ENCODE results near the gene PPP2R2C. TPM values are rescaled to one million over a fixed set of nuclear protein-coding genes. Genes with fewer than 3 reads are reported as not detected.

PPP2R2C gene
- total and polyA plus RNA-seq, 10 of the 15 experiments (the other 5 are each of a cell fraction or from before 2014, with no cell fraction given), result 0.13 to 0.15 TPM; not detected in 8

GRCh38 chr4:6362896-6363295, 109.5 kb downstream of the PPP2R2C start:
- Histone ChIP-seq H3K27me3 (replicated peaks in 1 of 2; ENCODE audit: control insufficient read depth in 2 of 2, insufficient read depth in 2 of 2, low read length in 1 of 2) (no peaks in the 10 kb centered on the region; a peak in 2 of 4 replicates), H4K20me1 (ENCODE audit: control insufficient read depth, insufficient read depth) (no peaks in the 10 kb centered on the region), H2AFZ (ENCODE audit: control insufficient read depth, low read depth, low read length) (no peak overlapping the region), H3K27ac (ENCODE audit: control insufficient read depth, insufficient read depth) (no peak overlapping the region), H3K4me3 (no peak overlapping the region), H3K4me2 (ENCODE audit: control insufficient read depth, insufficient read depth) (no peak overlapping the region), H3K4me1 (ENCODE audit: control insufficient read depth, insufficient read depth, low read length) (no peaks in the 10 kb centered on the region), H3K9ac (ENCODE audit: control insufficient read depth, insufficient read depth, low read length) (no peak overlapping the region), H3K36me3 (ENCODE audit: control insufficient read depth in 2 of 2, insufficient read depth in 2 of 2, low read length in 1 of 2) (no peaks in the 10 kb centered on the region), H3K9me3 (replicated peaks; ENCODE audit: control insufficient read depth, insufficient read depth, low read length) (no peaks in the 10 kb centered on the region), H3K79me2 (ENCODE audit: control insufficient read depth, insufficient read depth, low read length) (no peaks in the 10 kb centered on the region)
- RAD21 ChIA-PET (ENCODE audit: unreplicated experiment), result no interaction called here
- in situ Hi-C loops (cut with MboI) (no loop called here), intact Hi-C loops (cut with micrococcal nuclease; ENCODE audit: unreplicated experiment) (no loop called here)
- TF ChIP-seq, protein P1, sequence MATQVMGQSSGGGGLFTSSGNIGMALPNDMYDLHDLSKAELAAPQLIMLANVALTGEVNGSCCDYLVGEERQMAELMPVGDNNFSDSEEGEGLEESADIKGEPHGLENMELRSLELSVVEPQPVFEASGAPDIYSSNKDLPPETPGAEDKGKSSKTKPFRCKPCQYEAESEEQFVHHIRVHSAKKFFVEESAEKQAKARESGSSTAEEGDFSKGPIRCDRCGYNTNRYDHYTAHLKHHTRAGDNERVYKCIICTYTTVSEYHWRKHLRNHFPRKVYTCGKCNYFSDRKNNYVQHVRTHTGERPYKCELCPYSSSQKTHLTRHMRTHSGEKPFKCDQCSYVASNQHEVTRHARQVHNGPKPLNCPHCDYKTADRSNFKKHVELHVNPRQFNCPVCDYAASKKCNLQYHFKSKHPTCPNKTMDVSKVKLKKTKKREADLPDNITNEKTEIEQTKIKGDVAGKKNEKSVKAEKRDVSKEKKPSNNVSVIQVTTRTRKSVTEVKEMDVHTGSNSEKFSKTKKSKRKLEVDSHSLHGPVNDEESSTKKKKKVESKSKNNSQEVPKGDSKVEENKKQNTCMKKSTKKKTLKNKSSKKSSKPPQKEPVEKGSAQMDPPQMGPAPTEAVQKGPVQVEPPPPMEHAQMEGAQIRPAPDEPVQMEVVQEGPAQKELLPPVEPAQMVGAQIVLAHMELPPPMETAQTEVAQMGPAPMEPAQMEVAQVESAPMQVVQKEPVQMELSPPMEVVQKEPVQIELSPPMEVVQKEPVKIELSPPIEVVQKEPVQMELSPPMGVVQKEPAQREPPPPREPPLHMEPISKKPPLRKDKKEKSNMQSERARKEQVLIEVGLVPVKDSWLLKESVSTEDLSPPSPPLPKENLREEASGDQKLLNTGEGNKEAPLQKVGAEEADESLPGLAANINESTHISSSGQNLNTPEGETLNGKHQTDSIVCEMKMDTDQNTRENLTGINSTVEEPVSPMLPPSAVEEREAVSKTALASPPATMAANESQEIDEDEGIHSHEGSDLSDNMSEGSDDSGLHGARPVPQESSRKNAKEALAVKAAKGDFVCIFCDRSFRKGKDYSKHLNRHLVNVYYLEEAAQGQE (IDR thresholded peaks at IDR 0.05; ENCODE audit: low read depth, low read length), result peak; percentile 96
- TF ChIP-seq RAD21 (IDR thresholded peaks at IDR 0.05; ENCODE audit: insufficient read depth, low read depth, low read length), result no peak
- DNase-seq (ENCODE audit: low read depth, low spot score) (no peak), ATAC-seq (peak; percentile 41; the same call in 1 of the 3 replicates), FAIRE-seq (no peak)
- SMC1A ChIA-PET (ENCODE audit: uncharacterized antibody, unreplicated experiment), result no interaction called here
- BruUV-seq (replicated peaks), result no TSS peak
- CTCF ChIA-PET, result no interaction called here
- 25% methylated on average over 8 of the region's 8 CpGs for WGBS (ENCODE audit: insufficient coverage, insufficient replicate concordance, low lambda C conversion rate, missing lambda C conversion rate)
- POLR2A ChIA-PET, result no interaction called here

DNA sequence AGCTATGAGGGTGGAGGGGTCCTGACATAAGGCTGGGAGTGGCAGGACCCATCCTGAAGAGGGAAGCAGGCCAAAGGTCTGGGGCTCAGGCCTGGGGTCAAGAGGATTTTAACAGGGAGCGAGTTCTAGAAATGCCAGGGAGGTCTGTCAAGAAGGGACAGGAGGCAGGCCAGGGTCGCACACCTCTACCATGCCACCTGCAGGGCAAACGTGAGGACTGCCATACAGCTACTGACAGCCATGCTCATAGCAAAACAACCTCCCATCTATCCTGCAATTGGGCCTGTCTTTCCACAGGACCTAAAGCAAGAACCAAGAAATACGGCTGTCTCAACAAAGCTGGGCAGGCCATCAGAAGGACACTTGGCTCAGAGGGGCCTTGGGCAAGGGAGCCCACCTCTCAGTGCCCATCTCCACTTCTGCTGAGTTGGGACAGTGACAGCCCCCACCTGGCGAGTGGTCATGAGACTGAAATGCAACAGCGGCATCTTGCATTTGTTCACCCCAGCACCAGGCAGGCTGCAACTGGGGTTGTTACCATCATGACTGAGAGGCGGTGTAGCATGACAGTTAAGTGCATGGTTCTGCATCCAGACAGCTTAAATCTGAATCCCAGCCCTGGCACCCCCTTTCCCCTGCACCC, 110.0 kb downstream of the PPP2R2C start:
- no peak for FAIRE-seq

More for the DNA sequence above, 110.0 kb downstream of the PPP2R2C start:
- no peaks in the 10 kb centered on the region for H4K20me1 ChIP-seq (ENCODE audit: control insufficient read depth, insufficient read depth)
- H3K4me3 ChIP-seq, result no peak overlapping the region
- H3K36me3 ChIP-seq (ENCODE audit: control insufficient read depth in 2 of 2, insufficient read depth in 2 of 2, low read length in 1 of 2), result no peaks in the 10 kb centered on the region
- POLR2A ChIA-PET, result no interaction called here
- ATAC-seq (no peak), DNase-seq (ENCODE audit: low read depth, low spot score) (no peak)
- WGBS (ENCODE audit: insufficient coverage, insufficient replicate concordance, low lambda C conversion rate, missing lambda C conversion rate), result 31% methylated on average over 7 of the region's 7 CpGs
- no peaks in the 10 kb centered on the region; a peak in 2 of 4 replicates for H3K27me3 ChIP-seq (replicated peaks in 1 of 2; ENCODE audit: control insufficient read depth in 2 of 2, insufficient read depth in 2 of 2, low read length in 1 of 2)
- H3K4me2 ChIP-seq (ENCODE audit: control insufficient read depth, insufficient read depth), result no peak overlapping the region
- no peak overlapping the region for H2AFZ ChIP-seq (ENCODE audit: control insufficient read depth, low read depth, low read length)
- no peaks in the 10 kb centered on the region for H3K9me3 ChIP-seq (replicated peaks; ENCODE audit: control insufficient read depth, insufficient read depth, low read length)
- no peaks in the 10 kb centered on the region for H3K79me2 ChIP-seq (ENCODE audit: control insufficient read depth, insufficient read depth, low read length)
- no peak for TF ChIP-seq PAX5 (IDR thresholded peaks at IDR 0.05; ENCODE audit: borderline replicate concordance, low read depth, low read length)
- no peak for TF ChIP-seq CHD4 (IDR thresholded peaks at IDR 0.05)
- no peak for TF ChIP-seq STAT3 (IDR thresholded peaks at IDR 0.05; ENCODE audit: low read depth, low read length)
- no peak for TF ChIP-seq KLF5 (IDR thresholded peaks at IDR 0.05; ENCODE audit: partially characterized antibody)
- TF ChIP-seq CBX5 (IDR thresholded peaks at IDR 0.05; ENCODE audit: low read depth), result no peak
- no peak for TF ChIP-seq MTA3 (IDR thresholded peaks at IDR 0.05; ENCODE audit: borderline replicate concordance, low read length)
- TF ChIP-seq NR2C2 (IDR thresholded peaks at IDR 0.05; ENCODE audit: borderline replicate concordance, control insufficient read depth, insufficient read length, low read depth), result no peak
- TF ChIP-seq CEBPB (IDR thresholded peaks at IDR 0.05; ENCODE audit: borderline replicate concordance in 1 of 2, low read depth in 2 of 2, low read length in 2 of 2), result no peak
- TF ChIP-seq PAX8 (IDR thresholded peaks at IDR 0.05), result no peak
- no peak for TF ChIP-seq SUPT20H (IDR thresholded peaks at IDR 0.05; ENCODE audit: borderline replicate concordance, control insufficient read depth, low read depth, low read length)
- no TSS peak for BruUV-seq (replicated peaks)
- SMC1A ChIA-PET (ENCODE audit: uncharacterized antibody, unreplicated experiment), result no interaction called here
- RAD21 ChIA-PET (ENCODE audit: unreplicated experiment), result no interaction called here
- CTCF ChIA-PET, result no interaction called here
- H3K9ac ChIP-seq (ENCODE audit: control insufficient read depth, insufficient read depth, low read length), result no peak overlapping the region
- no peaks in the 10 kb centered on the region for H3K4me1 ChIP-seq (ENCODE audit: control insufficient read depth, insufficient read depth, low read length)
- no peak overlapping the region for H3K27ac ChIP-seq (ENCODE audit: control insufficient read depth, insufficient read depth)
- intact Hi-C loops (cut with micrococcal nuclease; ENCODE audit: unreplicated experiment), result no loop called here
- in situ Hi-C loops (cut with MboI), result no loop called here

Data from GM12878 (cell line).